HG03571 (cell line): ENCODE data around the gene SNCAIP.

Source experiments
- ATAC-seq: cut with Tn5 transposase; IDR thresholded peaks from one replicate; pipeline ENCODE4 v1.9.1; 2021; ENCODE audit not compliant: unreplicated experiment

The SNCAIP gene

DNA sequence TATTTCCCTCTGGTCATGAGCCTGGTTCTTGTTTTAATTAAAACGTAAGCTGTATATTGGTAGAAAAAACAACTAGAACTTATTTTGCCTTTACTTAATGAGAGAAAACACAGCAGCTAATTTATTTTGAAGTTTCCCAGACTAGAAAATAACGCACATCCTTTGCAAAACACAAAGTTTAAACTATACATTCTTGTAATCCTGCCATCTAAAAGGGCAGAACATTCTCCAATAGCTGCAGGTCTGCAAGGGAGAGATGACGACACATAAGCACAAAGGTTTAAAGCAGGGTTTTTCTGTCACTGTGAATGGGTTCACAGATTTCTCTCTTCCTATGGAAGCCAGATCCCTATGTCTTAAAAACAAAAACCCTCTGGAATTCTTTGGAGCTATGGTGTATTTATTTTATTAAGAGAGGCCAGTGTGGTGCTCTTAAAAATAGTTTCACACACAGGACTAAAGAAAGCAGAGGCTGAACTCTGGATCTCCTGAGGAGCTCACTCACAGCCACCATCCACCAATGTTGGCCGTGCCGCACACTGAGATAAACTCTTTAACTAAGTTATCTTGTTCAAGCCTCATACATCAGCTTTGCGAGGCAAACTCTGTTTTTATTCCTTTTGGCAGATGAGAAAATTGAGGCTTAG is 82.4 kb downstream of the SNCAIP start:
- ATAC-seq, result no peak

DNA sequence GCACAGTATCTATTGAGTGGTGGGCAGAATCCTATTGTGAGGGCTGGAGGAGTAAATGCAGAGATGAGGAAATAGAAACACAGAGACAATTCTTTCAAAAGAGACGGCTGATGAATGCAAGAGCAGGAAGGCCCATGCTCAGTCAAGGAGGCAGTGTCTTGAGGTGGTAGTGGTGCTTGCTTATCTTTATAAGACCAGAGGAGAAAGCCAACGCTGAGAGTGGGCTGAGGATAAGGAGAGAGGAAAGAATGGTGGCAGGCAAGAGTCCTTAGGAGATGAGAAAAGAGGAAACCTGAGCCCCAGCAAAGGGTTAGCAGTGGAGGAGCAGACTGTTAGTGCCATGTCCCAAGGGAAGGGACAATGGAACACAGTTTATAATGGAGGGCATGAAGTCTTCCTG is 86.0 kb downstream of the SNCAIP start:
- no peak for ATAC-seq

DNA sequence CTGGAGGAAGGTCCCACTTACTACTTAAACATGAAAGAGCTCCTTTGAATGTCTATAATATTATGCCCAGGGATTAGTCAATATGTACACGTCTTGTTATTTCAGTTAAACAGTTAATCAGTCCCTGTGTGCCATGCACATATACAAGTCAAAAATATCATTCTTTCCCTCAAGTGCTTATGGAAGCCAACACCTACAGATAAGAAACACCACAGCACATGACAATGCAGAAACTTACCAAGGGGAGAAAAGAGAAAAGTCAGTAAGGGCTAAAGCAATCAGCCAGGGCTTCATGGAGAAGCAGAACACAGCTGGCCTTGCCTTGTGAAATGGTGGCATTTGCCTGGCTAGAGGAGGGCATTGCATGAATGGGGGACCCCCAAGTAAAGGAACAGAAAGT is 88.3 kb downstream of the SNCAIP start:
- no peak for ATAC-seq

DNA sequence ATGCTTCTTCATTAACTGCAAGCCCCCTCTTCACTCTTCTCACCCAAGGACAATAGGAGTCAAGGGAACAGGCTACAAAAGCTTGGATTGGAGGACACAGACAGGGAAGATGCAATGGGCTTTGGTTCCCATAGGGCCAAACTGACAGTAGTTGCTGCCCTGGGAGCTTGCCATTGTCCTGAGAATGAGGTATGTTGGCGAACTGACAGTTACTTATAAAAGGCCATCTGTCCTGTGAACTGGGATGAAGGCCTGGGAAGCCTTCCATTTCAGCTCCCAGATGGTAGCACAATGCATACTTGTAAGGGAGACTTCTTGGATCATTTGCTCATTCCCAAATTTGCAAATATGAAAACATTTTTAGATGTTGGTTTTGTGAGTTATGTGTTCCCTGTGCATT is 88.9 kb downstream of the SNCAIP start:
- no peak for ATAC-seq

DNA sequence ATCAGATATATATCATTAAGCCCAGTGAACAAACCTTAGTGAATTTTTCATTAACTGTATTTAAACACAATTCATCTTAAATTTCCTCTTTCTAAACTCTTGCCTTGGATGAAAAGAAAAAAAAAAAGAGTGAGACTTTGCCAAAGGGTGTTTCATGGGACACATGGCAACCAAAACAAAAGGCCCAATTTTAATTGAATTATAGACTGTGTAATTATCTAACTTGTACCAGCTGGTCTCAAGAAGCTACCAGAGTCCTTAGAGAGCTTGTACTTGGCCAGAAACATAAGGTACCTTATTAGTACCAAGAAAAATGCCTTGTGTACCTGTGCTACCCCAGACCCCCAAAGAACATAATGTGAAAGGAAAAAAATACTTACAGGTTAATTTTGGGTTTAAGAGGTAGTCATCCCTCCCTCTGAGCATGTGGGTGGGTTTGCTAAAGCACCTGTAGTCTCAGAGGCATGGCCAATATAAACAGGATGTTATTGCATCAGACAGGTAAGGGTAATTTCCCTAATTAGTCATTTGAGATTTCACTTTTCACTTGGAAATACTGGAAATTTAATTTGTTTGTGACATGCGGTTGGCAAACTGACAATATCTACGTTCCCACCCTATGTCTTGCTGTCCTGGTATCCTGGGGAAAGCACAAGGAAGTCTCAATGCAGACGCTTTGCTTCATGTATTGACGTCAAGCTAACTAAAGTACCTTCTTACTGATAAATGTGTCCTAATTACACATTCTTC is 90.1 kb downstream of the SNCAIP start:
- ATAC-seq, result no peak

DNA sequence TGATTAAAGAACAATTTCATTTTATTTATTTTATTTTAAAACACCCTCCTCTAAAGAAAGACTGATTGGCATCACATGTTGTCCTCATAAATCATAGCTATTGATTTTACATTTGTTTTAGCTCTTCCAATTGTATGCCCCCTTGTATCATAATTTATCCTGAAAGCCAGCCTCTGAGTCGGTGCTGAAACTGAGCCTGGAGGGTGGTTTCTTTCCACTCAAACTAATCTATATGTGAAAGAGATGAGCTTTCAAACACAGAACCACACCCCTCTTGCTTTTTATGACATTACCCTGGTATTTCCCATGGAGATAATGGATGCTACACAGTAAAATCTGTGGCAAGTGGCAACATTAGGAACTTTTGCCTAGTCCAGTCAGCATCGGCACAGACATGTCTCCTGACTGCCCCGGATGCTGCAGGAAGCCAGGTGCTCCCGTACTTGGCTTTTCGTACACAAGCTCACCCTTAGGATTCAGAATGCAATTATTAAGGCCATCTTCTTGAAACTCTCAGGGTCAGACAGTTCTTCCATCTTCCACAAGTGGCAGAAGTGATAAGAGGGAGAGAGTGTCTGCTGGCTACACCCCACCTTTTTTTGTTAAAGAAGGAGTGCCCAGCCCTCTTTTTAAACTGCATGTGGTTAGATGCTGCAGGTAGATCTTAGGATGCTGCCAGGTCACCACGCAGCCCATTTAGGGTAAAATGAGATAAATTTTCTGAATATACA is 91.1 kb downstream of the SNCAIP start:
- ATAC-seq, result no peak

DNA sequence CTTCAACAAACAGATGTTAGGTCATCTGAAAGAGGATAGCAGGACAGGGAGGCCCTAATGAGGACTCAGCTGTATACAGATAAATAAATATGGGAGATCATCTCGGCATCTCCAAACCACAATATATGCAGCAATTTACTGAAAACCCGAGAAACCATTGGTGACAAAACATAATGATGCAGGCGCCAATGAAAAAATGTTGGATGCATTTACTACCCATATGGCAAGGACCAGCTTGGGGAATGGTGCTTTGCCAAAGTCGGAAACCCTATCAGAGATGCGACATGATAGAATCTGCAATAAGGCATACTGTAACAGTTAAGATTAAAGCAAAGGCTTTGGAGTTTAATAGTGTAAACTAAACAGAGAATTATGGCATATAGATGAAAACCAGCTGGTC is 92.0 kb downstream of the SNCAIP start:
- no peak for ATAC-seq

DNA sequence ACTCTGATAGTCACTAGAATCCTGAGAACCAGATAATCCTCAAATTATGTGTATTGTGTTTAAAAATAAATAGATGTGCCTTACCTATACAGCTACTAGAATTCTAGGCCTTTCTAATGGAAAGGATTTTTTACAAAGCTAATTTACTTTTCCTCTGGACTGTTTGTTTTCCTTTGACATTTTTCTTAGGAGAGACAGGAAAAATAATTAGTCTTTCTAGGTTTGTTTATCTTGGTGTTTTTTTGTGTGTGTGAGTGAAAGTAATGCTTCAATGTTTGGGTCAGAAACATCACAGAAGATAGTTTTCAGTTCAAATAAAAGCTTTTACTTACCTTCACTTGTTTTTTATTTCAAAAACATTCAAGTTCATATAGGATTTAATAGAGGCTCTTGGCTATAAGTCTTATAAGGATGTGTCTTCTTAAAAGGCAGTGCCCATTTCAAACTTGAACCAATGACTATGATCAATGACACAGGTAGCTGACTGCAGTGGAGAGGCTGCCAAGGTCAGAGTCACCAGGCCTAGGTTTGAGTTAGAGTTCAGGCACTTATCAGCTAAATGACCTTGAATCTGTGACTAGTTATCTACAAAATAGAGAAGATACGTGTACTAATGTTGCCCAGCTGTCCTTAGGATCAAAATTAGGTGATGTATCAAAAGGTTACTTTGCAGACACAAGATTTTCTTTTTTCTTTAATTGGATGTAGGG is 92.8 kb downstream of the SNCAIP start:
- ATAC-seq, result no peak

DNA sequence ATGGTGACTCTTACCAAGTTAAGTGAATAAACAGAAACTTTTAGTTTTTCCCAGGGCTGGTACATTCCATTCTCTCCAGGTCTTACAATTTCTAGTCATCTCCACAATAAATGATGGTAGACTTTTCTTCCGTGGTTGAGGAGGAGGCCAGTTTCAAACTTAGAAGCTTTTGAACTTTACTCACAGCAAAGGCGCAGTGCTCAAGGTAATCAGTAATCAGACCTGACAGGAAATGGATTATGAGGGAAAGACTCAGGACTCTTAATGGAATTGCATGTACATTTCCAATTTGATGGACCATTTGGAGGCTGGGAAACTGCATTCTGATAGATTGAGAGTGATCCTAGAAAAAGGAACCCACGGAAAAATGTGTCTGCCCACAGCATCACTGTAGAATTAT is 93.7 kb downstream of the SNCAIP start:
- no peak for ATAC-seq

DNA sequence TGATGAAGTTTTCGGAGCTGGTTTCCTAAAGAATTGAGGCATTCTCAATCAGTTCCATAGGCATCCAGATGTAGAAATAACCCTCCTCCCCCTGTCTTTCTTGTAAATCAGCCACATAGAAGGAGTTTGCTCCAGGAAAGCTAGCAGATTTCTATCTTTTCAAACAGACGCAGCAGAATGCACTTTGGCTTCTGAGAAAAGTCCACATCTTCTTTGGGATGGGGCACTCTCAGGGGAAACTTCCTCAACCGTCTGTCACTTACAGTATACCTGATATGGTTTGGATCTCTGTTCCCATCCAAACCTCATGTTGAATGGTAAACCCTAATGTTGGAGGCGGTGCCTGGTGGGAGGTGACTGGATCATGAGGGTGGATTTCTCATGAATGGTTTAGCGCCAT is 94.1 kb downstream of the SNCAIP start:
- no peak for ATAC-seq

DNA sequence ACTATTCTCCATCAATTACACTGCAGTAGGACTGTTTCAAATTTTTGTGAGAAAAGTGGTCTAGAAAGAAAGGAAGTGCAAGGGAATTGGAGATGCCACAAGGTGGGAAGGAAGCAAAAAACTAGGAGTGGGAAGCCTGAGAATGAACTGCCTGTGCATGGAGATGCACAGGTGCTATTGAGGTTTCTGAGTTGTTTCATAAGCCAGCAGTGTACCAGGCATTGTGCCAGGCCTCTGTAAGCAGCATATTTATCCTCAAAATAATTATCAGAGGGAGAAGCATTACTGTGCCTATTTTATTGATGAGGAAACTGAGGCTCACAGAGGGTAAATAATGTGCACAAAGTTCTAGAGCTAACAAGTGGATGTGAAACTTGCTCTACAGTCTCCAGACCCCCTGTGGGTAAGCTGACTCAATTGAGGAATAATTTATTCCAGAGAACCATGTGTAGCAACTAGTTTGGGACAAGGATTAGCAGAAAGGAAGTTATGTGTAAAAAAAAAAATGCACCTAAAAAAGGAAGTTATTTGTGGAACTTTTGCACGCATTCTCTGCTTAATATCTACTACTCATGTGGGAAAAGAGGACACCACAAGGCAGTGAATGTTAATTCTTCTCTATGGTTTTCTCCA is 96.7 kb downstream of the SNCAIP start:
- ATAC-seq, result no peak

DNA sequence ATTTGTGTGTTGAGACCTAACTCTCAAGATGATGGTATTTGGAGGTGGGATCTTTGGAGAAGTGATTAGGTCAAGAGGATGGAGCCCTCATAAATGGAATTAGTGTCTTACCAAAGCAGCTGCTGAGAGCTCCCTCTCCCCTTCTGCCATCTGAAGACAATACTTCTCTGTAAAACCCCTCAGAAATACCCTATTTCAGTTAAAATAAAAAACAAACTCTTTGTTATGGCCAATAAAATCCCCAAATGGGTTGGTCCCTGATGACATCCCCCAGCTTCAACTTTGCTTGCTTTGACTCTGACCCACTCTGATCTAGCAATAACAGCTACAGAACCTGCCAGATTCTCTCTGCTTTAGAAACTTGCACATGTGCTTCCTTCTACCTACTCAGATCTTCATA is 100.9 kb downstream of the SNCAIP start:
- ATAC-seq, result no peak

DNA sequence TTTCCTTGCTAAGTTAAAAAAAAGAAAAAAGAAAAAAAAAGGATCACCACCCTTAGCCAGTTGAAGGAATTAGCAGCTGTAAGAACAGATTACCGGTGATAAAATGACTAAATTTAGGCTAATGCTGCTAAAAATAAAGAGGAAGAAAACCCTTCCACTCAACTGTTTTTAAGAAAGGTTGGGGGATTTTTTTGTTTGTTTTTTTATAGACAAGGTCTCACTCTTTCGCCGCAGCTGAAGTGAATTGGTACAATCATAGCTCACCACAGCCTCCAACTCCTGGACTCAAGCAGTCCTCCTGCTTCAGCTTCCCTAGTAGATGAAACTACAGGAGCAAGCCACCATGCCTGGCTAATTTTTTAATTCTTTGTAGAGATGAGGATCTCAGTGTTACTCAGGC is 101.7 kb downstream of the SNCAIP start:
- ATAC-seq, result no peak

DNA sequence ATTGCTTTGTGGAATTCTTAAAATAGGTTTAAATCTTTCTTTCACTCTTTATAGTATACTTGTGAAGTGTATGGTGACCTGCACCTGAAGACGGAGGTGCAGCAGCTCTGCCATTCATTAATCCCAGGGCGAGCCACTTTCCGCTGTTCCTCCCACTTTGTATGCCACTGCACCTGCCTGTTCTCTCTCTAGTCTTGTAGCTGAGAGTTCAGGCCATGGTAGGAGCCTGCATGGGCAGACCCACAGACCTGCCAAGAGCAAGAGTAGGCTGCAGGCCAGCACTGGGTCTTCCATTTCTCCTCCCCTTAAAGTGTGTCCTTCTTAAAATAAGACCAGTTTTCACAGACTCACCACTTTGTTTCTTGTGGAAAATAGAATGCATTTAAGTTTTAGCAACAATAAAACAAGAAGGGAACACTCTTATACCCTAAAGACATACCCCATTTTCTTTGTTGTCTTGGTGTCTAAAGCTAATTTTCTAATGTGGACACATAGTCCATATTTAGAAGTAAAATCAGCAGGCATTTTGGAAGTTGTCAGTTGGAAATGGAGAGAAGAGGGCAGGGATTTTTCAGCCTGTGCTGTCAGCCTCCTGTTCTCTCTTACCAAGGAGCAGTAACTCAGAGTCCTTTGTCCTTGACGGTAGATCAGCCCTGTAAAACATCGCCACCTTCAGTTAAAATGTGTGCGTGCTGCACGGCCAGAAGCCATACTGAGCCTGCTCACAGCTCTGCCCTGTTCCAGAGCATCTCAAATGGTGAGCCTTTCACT is 103.2 kb downstream of the SNCAIP start:
- peak; percentile 83 for ATAC-seq

DNA sequence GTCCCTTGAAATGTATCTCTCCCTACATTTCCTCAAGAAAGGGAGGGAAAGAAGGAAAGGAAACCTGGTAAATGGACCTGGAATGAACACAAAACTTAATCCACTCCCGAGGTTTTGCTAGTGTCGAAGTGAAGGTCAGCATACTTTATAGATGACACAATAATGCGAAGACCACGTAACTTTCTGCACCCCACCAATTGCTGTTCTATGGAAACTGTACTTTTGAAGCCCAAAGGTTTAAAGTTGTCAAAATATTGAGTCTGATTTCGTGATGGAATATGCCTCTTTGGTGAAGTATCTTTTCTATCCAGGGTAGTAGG is 103.7 kb downstream of the SNCAIP start:
- no peak for ATAC-seq

DNA sequence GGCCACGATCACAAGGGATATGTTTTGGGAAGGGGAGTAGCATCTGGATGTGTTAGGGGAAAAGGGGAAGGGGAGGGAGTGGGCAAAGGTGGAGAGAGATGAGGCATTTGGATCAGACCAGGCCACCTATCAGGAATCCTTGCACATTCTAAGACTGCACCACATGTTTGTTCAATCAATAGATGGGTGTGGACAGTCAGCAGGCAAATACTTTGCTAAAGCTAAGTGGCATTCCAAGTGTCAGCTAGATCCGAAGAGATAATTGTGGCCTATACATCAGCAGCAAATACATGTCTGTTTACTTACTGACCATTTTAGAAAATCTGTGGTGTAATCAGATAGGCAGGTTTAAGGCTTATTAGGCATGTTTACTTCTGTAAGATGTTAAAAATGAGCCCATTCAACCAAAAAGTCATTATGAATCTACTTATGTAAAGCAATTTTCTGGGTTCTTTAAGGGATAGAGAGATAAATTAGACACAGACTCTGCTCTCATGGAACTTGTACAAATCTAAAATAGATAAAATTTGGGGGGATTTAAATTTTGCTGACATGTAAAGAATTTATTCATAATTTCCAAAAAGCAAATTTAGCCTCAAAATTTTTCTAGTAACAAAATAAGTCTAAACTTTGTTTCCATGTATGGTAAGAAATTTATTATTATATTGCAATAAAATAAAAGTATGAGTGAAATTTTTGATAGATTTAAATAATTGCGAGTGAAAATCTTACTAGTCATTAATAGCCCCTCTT is 107.3 kb downstream of the SNCAIP start:
- no peak for ATAC-seq

DNA sequence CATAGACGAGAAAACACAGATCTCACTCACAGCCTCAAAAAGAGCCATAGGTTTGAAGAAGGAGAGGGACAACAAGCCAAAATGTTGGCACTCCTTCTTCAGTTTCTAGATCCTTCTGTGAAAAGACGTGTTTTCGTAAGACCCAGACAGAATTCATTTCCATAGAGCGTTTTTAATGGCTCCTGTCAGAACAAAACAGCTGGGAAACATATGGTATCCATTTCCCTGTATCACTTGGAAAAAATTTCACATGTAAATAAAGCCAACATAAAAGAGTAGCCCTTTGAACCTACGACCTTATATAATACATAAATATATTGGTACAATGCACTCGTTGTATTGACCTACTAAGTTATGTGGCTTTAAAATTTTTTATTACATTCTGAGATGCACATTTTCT is 108.1 kb downstream of the SNCAIP start:
- ATAC-seq, result no peak

DNA sequence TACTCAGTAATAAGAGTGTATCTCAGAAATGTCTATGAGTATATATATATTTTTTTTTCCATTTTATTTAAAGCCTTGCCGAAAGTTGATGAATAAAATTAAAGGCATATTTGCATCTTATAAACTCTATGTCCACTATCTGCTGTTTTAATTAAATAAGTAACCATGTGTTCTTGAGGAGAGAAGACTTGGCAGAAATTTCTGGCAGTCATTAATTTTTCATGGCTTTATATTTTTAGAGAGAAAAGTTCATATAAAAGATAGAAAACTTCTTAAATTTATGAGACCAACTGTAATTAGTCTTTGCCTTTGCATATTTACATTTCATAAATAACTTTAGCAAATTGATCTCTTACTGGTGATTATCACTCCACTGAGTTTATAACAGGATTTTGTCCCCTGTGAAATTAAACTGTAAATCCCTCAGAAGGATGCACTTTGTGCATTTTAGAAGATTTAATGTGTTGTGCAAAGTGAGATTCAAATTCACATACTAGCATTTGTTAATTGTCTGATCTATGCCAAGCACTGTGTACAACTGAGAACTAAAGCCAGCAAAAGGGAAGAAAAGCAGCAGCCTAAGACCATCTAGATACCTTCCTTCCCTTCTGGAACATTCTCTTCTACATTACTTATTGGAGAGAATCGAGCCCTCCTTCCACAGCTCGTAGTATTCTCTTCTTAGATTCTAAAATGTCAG is 108.7 kb downstream of the SNCAIP start:
- no peak for ATAC-seq

DNA sequence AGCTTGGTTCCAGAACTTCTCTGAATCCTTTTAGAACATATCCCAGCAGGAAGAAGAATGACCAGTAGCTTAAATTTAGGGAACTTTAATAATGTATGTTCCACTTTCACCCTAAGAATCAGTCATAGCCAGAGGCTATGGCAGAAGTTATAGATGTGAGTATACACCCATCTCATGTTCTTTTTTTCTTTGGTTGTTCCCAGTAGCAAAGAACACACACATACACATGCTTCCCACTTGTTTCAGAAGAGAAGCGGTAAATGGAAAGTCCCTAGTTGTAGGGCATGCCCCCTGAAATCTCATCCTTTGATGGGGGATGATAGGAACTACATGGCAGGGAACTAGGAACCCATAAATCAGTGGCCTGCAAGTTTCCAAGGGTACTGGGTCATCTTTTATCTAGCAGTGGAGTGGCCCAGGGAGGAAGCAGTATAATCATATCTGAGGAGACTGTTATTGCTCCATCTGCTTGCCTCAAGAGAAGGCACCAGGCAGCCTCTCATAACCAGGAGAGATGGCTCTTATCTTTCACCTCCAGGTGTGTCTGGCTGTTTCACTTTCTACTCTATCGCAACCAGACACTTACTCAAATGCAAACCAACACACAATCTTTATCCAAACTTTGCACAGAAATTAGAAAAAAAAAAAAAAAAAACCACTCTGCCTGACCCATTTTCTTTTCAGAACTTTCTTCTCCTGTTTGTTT is 109.5 kb downstream of the SNCAIP start:
- no peak for ATAC-seq
